ENCODE data around the gene PRPF6.

The PRPF6 gene, protein sequence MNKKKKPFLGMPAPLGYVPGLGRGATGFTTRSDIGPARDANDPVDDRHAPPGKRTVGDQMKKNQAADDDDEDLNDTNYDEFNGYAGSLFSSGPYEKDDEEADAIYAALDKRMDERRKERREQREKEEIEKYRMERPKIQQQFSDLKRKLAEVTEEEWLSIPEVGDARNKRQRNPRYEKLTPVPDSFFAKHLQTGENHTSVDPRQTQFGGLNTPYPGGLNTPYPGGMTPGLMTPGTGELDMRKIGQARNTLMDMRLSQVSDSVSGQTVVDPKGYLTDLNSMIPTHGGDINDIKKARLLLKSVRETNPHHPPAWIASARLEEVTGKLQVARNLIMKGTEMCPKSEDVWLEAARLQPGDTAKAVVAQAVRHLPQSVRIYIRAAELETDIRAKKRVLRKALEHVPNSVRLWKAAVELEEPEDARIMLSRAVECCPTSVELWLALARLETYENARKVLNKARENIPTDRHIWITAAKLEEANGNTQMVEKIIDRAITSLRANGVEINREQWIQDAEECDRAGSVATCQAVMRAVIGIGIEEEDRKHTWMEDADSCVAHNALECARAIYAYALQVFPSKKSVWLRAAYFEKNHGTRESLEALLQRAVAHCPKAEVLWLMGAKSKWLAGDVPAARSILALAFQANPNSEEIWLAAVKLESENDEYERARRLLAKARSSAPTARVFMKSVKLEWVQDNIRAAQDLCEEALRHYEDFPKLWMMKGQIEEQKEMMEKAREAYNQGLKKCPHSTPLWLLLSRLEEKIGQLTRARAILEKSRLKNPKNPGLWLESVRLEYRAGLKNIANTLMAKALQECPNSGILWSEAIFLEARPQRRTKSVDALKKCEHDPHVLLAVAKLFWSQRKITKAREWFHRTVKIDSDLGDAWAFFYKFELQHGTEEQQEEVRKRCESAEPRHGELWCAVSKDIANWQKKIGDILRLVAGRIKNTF

DNA sequence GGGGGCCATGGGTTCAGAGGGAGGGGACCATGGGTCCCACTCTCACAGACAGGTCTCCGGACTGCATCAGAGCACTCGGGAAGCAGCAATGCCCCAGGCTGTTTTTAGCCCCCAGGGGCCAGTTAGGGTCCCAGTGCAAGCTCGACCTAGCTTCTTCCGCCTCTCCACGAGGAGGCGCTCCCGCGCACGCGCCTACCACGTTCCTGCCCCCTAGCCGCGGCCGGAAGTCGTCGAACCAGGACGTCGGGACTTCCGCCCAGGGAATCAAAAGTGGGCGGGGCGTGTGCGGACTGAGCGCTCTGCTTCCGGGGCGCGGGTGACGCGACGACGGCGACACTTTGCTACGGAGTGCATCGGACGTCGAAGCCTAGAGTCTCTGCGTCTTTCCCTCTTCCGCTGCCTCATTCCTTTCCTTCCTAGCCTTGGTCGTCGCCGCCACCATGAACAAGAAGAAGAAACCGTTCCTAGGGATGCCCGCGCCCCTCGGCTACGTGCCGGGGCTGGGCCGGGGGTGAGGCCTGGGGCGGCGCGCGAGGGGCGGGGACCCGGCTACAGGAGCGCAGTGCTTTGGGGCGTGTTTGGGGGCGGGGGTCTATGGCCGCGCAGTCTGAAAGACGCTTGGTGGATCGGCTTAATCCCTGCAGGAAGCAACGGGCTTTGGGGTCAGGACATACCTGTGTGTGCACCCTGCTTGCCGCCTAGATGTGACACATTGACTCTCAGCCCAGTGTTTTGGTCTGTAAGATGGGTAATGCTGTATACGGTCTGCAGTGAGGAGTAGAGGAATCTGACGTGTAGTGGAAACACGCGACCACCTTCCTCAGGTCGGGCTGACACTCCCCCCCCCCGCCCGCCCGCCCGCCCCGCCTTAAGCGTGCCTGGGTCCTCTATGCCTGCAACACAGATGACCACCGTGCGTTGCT lies at the start of gene PRPF6:
Gene PRPF6 (plus strand): TSS at position 327 of the 923 bp plus-strand sequence. CDS start 114 bp downstream, at position 441.
- peak; percentile 98 for DNase-seq (ENCODE audit: low spot score)

DNA sequence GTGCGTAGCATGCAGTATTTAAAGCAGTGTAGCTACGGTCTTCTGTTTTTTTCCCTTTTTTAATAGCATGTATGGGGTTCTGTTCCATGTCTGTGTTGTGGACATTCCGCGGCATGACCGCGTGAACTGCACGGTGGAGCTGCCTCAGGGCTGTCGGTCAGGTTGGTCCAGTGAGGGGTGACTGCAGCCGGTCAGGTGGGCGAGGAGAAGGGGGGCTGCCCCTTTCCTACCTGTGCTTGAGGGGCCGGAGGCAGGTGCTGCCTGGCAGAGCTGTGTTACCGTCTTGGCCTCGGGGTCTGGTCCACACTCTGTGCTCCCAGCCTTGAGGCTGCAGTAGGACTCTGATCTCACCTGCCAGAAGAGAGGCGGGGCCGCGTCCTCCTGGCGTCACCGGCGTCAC lies 49.2 kb upstream of the PRPF6 start:
- no peak for DNase-seq (ENCODE audit: low spot score)

DNA sequence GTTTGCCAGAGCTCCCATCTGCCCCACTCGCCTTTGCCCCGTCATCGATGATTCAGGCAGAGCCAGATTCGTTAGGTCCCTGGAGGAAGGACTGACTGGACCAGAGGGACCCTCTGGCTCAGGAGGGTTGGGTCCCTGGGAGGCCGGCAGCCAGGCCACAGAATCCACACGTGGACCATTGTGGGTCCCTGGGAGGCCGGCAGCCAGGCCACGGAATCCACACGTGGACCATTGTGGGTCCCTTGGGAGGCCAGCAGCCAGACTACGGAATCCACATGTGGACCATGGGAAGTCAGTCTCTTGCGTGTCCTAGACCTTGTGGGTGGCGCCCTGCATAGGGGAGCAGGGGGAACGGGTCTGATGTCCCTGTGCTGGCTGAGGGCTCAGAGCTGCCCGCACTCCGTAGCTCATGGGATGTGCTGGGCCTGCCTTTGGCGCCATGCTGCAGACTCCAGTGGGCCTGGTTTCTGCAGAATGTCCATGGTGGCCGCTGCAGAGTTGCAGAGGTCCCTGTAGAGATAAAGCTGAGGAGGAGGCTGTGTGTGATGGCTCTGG lies 48.2 kb upstream of the PRPF6 start:
- no peak for DNase-seq (ENCODE audit: low spot score)

DNA sequence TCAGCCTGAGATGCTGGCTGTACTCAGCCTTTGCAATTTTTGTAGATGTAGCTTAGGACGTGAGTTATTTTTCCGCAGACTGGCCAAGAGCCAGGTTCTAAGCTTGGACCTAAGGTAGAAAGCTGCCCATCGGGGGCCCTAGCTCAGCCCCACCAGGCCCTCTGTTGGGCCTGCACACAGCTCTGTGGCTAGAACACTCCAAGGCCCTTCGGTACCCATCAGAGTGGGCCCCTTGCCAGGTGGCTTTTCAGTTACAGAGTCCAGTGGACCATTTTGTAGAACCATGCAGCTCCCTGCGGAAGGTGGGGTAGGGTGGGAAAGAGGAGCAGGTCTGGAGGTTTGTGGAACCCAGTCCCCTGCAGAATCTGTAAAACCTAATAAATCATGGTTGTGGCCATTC lies 47.3 kb upstream of the PRPF6 start:
- DNase-seq (ENCODE audit: low spot score): no peak

DNA sequence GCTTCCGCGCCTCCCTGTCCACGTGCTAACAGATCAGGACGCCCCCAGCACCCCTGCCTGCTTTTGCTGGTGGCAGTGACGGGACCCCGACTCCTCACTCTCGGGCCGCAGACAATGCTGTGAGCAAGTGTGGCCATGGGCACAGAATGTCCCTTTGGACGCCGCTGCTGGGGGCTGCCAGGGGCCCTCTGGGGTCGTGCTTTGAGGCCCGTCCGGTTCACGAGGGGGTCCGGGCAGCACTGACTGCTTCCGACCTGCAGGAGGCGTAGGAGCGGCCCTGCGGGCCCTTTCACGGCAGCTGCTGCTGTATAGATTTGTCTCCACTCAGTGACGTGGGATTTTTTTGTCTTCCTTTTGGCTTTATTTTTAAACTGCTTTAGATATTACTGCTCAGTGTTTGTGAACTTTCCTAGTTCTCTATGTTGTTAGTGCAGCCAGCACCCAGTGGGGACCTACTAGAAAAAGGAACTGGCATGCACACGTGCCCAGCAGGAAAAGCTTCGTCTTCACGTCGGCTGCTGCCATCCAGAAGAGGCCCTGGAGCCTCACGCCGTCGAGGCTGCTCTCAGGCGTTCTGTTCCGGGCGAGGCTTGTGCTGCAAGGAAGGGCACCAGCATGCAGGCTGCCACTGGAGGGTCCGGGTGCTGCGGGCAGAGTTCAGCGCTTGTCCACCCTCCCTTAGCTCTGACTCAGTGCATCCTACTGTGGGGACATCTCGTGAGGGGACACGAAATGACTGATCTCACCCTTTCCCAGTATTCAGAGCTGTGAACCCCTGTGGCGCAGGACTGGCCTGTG lies 46.5 kb upstream of the PRPF6 start:
- no peak for DNase-seq (ENCODE audit: low spot score)

DNA sequence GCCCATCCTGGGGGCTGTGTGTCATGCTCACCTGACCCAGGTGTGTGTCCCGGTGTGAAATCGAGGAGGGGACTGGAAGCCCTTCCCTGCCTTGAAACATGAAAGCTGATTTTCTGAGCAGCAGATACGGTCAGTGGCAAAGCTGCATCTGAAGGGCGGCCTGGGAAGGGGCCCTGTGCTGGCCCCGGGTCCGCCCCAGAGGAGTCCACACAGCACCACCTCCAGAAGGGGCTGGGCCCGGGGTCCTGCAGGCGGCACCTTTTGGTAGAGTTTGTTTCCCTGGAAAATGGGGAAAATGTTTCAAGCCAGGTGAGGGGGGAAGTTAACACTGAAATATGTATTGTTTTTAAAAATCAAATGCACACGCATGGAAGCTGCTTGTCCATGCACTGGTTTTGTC lies 45.5 kb upstream of the PRPF6 start:
- DNase-seq (ENCODE audit: low spot score): no peak

DNA sequence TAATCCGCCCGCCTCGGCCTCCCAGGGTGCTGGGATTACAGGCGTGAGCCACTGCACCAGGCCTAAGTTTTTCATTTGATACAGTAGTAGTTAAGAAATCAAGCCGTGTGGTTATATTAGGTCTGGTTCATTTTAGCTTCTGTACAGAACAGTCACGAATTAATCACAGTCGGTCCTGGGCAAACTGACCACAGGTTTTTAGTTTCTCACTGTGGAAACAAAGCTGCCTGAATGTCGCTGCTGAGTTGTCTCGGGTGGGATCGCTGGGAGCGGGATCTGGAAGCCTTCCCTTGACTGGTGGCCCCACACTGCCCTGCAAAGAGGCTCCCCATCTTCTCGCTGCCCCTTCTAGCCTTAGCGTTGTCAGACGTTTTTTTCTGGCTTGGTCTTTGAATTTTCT lies 43.3 kb upstream of the PRPF6 start:
- no peak for DNase-seq (ENCODE audit: low spot score)

DNA sequence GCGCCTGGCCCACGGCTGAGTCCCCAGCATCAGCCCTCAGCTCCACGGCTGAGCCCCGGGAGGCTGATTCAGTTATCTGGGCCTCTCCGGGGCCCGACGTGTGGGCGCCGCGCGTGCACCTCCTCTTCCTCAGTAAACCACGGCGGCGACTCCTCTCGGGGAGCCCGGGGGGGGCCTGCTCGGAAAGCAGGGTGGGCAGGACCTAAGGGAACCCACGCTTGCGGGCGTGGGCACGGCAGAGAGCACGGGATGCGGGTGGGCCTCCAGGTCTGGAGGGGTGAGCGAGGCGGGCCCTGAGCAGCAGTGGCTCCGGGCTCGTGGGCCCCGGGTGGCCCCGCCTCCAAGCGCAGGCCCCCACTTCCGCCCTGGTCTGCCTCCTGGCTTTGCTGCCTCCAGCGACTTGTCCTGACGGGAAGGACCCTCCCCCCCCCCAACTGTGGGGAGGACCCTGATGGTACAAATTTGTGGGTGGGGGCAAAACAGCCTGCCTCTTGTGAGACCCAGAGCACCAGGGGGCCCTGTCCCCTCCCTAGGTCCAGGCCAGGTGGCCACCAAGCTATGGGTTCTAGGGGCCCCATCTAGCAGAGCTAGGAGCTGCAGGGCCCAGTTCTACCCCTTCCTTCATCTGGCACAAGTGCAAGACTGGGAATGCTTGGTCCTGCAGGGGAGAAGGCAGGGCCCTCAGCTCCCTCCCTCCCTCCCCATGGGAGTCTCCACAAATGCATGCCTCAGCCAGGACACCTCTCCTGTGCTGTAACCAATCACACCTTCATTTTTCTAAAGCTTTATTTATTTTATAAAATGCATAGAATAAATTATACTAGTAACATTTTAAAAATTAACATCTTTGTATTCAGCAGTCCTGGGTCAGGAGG lies 41.6 kb upstream of the PRPF6 start:
- DNase-seq (ENCODE audit: low spot score): no peak

DNA sequence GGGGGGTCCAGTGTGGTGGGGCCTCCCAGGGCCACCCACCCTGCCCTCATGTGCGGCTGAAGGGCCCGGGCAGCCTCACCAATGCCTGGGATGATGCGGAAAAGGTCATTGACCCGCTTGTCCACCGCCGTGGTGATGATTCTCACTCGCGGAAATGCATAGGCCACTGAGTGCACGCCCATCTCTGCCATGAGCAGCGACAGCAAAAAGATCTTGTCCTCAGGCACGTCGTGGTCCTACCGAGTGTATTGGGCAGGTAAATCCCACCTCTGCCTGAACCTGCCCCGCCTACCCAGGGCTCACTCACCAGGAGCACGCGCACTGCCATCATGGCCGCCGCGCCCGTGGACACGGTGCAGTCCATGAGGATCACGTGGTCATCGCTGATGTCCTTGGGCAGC lies 40.9 kb upstream of the PRPF6 start:
- no peak for DNase-seq (ENCODE audit: low spot score)

DNA sequence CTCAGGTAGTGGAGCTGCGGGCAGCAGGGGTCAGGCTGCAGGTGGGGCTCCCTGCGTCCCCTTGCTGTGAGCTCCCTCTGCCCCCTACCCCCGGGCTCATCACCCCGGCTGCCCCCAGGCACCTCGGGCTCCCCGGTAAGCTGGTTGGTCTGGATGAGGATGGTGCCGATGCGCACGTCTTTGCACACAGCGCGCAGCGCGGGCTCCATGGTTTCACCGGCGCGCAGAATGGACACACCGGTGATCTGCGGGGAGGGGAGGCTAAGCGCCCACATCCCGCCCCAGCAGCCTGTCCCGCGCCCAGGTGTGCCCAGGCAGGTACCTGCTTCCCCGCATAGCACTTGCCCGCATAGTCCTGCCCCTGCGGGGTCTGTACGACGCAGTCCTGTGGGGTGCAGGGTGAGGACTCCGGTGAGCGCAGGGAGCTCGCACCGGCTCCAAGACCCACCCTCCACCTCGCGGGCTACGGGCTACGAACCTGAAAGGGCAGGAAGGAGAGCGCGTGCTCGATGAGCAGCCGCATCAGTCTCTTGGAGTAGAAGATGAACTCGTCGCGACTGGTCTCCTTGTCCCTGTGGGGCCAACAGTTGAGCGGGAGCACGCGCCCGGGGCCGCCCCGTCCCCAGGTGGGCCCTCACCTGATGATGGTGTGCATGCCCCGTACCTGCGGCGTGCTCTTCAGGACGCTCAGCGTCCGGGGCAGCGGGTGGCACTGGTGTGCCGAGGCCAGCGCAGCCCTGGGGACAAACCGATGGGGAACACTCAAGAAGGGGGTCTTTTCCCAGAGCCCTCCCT lies 40.3 kb upstream of the PRPF6 start:
- no peak for DNase-seq (ENCODE audit: low spot score)

DNA sequence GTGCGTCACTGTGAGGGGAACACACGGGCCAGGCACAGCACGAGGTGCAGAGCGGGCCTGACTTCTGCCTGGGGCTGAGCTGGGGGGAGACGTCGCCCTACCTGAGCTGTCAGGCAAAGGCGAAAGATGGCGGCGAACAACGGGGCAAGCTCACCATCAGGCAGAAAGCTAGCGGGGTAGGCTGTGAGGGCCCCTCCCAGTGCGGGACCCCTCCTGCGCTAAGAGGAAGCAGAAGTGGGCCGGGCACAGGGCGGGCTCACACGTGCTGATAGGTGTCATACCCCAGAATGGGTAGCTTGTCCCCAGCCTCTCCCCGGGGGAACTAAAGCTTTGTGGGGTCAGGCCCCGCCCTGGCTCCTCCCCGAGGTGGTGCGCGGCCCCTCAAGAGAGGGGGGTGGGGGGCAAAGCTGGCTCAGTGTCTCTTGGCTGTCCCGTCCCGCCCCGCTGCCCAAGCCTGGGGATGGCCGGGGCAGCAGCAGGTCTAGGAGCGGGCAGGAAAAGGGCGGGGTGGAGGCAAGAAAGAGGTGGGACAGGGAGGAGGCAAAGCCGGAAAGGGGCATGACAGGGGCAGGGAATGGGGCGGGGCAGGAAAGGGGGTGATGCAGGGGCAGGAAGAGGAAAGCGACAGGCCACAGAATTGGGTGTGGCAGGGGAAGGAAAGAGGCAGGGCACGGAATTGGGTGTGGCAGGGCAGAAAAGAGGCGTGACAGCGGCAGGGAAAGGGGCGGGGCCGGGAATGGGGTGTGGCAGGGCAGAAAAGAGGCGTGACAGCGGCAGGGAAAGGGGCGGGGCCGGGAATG lies 39.5 kb upstream of the PRPF6 start:
- DNase-seq (ENCODE audit: low spot score): no peak

DNA sequence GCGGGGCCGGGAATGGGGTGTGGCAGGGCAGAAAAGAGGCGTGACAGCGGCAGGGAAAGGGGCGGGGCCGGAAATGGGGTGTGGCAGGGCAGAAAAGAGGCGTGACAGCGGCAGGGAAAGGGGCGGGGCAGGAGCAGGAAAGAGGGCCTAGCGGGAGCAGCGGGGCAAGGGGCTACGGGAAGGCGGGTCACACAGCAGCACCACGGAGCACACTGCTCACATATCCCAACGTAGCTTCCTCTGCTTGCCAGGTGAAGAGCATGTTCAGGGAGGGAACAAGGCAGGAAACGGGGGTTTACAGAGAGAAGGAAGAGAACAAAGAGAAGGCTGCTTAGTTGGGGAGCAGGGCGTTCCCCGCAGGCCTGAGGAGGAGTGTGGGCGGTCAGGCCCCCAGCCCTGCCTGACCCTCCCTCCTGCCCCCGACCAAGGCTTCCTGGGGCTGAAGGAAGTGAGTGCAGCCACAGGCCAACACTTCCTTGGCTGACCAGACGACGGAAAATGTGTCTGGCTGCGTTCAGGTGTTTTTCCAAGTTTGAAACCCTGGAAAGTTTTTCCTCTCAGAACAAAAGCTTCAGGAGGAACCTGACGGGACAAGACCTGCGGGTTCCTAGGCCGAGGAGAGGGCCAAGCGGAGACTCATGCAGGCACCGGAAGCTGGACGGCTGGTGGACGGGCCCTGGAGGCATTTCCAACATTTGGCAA lies 38.5 kb upstream of the PRPF6 start:
- no peak for DNase-seq (ENCODE audit: low spot score)

DNA sequence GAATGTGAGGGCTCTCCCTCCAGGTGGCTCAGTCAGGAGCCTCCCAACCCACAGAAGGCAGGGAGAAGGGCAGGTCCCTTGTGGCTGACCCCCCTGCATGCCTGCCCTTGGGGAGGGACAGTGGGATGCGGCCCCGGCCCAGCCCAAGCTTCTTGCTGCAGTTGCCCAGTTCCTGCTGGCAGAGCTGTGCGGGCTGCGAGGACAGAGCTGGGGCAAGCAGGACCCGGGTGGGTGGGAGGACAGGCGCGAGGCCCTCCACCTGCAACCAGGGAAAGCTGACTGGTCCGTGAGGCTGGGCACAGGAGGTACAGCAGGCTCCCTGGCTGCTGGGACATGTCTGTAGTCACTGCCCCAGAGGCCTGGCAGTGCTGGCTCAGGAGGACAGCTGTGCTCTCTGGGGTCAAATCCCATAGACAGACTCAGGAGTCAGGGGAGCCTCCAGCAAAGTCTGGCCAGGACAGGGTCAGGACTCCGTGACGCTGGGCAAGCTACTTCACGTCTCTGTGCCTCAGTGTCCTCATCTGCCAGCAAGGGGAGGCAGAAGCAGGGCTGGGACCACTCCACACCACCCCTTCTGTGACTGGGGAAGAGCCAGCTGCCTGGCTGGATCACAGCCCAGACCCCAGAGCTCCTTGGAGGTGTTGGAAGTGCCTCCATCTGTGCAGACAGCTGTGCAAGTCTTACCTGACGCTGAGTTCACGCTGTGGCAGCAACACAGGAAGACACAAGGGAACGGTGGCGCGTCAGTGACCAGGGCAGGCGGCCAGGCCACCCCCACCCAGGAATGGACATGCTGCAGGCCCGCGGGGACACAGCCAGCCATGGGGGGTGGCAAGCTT lies 37.7 kb upstream of the PRPF6 start:
- DNase-seq (ENCODE audit: low spot score): no peak

DNA sequence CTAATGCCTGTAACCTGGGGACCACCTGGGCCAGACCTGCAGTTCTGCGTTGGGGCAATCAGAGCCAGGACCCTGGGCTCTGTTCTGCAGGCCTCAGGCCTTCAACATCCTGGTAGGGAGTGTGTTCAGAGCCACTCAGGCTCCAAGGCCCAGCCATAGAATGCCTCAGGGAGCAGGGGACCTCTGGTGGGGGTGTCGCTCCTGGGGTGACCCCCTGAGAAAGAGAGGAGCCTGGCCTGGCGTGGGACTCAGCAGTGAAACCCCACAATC lies 37.2 kb upstream of the PRPF6 start:
- DNase-seq (ENCODE audit: low spot score): no peak

DNA sequence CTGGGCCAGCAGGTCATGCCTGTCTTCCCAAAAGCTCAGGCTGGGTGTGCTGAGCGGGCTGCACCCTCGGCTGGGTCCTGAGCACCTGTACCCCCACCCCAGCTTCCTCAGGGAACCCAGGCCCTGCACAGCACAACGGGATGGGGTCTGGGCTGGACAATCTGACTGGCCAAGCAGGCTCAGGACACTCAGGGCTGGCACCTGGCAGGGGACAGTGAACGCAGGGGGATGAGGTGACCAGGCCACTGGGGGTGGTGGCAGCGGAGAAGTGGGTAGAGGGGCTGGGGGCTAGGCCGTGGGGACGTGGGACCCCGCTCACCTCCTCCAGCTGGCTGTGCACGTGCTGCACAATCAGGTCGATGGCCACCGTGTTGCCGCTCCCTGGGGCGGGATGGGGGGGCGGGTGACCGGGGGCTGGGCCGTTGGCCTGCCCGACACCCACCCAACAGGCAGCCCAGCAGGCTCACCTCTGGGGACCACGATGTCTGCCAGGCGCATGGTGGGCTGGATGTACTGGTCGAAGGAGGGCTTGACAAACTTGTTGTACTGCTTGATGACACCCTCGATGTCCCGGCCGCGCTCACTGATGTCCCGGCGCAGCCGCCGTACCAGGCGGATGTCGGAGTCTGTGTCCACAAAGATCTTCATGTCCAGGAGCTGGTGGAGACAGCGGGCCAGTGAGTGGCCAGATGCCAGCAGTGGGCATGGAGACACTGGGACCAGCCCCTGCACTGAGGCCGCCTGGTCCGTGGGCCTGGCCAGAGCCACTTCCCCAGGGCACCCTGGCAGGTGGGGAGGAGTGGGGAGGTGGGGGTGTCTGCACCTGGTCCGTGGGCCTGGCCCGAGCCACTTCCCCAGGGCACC lies 36.6 kb upstream of the PRPF6 start:
- DNase-seq (ENCODE audit: low spot score): no peak
